ENCODE data around the gene HECTD4.

HECTD4 gene

GRCh38 chr12:112111931-112112330 lies 270.3 kb downstream of the HECTD4 start:
- DNase-seq: no peak

- DNase-seq: peak; percentile 30
Measured at GRCh38 chr12:112110787-112111662, 271.2 kb downstream of the HECTD4 start.

All from fibroblast of skin of right biceps (primary cell).